SU-DHL-6 (cell line): ENCODE measurements around the gene MAPK8.

Source experiments
- H2AFZ ChIP-seq: fragments of 200-600 bp; sonication (generic); 2 replicates; pipeline ENCODE4 v1.6.1; 2014; ENCODE audit warnings: low read depth, mild to moderate bottlenecking, moderate library complexity, mixed read lengths, antibody characterized with exemption, low read length; ENCODE audit not compliant: severe bottlenecking
- H3F3A ChIP-seq: fragments of 200-600 bp; shearing (Covaris generic); 2 replicates; pipeline ENCODE4 v1.6.0; 2016; ENCODE audit warnings: antibody characterized with exemption, mild to moderate bottlenecking; ENCODE audit not compliant: insufficient read depth
- H3K27ac ChIP-seq: fragments of 200-600 bp; sonication (generic); 2 replicates; pipeline ENCODE4 v1.5.1; 2016; ENCODE audit warnings: low read depth, mild to moderate bottlenecking, low read length, moderate library complexity, mixed read lengths
- H3K27me3 ChIP-seq: fragments of 200-600 bp; sonication (generic), shearing (Covaris generic); 2 replicates; pipeline ENCODE4 v1.6.0; 2014; ENCODE audit warnings: mild to moderate bottlenecking, low read length
- H3K36me3 ChIP-seq: fragments of 200-600 bp; sonication (generic); 2 replicates; pipeline ENCODE4 v1.6.1; 2014; ENCODE audit warnings: mild to moderate bottlenecking, low read length, mixed read lengths
- H3K4me2 ChIP-seq: fragments of 300-600, 200-600 bp; shearing (Covaris generic), sonication (generic); 2 replicates; pipeline ENCODE4 v1.6.0; 2014; ENCODE audit warnings: low read length, low read depth, mild to moderate bottlenecking; ENCODE audit not compliant: poor library complexity, severe bottlenecking
- H3K4me3 ChIP-seq: fragments of 200-600 bp; sonication (generic); 2 replicates; pipeline ENCODE4 v1.5.1; 2014; ENCODE audit warnings: antibody characterized with exemption, low read length, mild to moderate bottlenecking, mixed read lengths; ENCODE audit not compliant: insufficient read depth, poor library complexity, severe bottlenecking
- H3K79me2 ChIP-seq: fragments of 200-600 bp; sonication (generic); 2 replicates; pipeline ENCODE4 v1.6.1; 2014; ENCODE audit warnings: mild to moderate bottlenecking, low read length, moderate library complexity; ENCODE audit not compliant: insufficient read depth
- H3K9ac ChIP-seq: fragments of 200-600 bp; sonication (generic); 2 replicates; pipeline ENCODE4 v1.7.0; 2014; ENCODE audit warnings: mild to moderate bottlenecking, low read length
- H3K9me2 ChIP-seq: fragments of 200-600 bp; sonication (generic); replicated peaks from 2 replicates; pipeline ENCODE4 v1.6.1; 2014; ENCODE audit warnings: low read length; ENCODE audit not compliant: insufficient read depth
- H3K9me3 ChIP-seq: fragments of 200-600 bp; sonication (generic); 2 replicates; pipeline ENCODE4 v1.6.1; 2014; ENCODE audit warnings: low read length, mixed read lengths; ENCODE audit not compliant: insufficient read depth
- H4K20me1 ChIP-seq: fragments of 200-600 bp; sonication (generic); 2 replicates; pipeline ENCODE4 v1.6.1; 2014; ENCODE audit warnings: low read depth, mild to moderate bottlenecking, antibody characterized with exemption, low read length, moderate library complexity, mixed read lengths
- CTCF ChIP-seq: fragments of 200-600 bp; sonication (generic); IDR thresholded peaks from one replicate; pipeline ENCODE4 v1.5.1; 2017; ENCODE audit warnings: antibody characterized with exemption, mild to moderate bottlenecking, low read length, moderate library complexity; ENCODE audit not compliant: insufficient read depth, poor library complexity, severe bottlenecking
- EZH2phosphoT487 ChIP-seq: fragments of 200-600 bp; sonication (generic), shearing (Covaris generic); conservative IDR thresholded peaks from 2 replicates; pipeline ENCODE4 v1.6.1; 2018; ENCODE audit warnings: mild to moderate bottlenecking, antibody characterized with exemption, low read length, moderate library complexity, mixed read lengths

MAPK8 gene

GRCh38 chr10:48389846-48390557 lies 83.5 kb downstream of the MAPK8 start:
- TF ChIP-seq EZH2phosphoT487 (no peak), CTCF (no peak)

GRCh38 chr10:48390558-48390871 lies 84.0 kb downstream of the MAPK8 start:
- Histone ChIP-seq H3K27ac (no peak overlapping the region), H3K9me3 (no peaks in the 10 kb centered on the region), H3K27me3 (no peaks in the 10 kb centered on the region), H2AFZ (no peak overlapping the region), H4K20me1 (0 out of 2 replicates have a peak, but pooled peaks cover 5% of the 10 kb centered on the region), H3K79me2 (no peaks in the 10 kb centered on the region), H3K9ac (no peak overlapping the region), H3K9me2 (no peaks in the 10 kb centered on the region), H3K36me3 (no peaks in the 10 kb centered on the region), H3K4me3 (no peak overlapping the region), H3F3A (no peaks in the 10 kb centered on the region), H3K4me2 (no peak overlapping the region)
- TF ChIP-seq CTCF (no peak), EZH2phosphoT487 (no peak)

More at GRCh38 chr10:48389846-48390557, 83.5 kb downstream of the MAPK8 start:
- 0 out of 2 replicates have a peak, but pooled peaks cover 5% of the 10 kb centered on the region for H4K20me1 ChIP-seq
- no peak overlapping the region for H3K4me2 ChIP-seq
- no peaks in the 10 kb centered on the region for H3K9me2 ChIP-seq
- H3K9ac ChIP-seq = no peak overlapping the region
- no peak overlapping the region for H3K4me3 ChIP-seq
- H3K9me3 ChIP-seq = no peaks in the 10 kb centered on the region
- no peaks in the 10 kb centered on the region for H3K36me3 ChIP-seq
- H3K79me2 ChIP-seq = no peaks in the 10 kb centered on the region
- no peaks in the 10 kb centered on the region for H3F3A ChIP-seq
- H3K27me3 ChIP-seq = no peaks in the 10 kb centered on the region
- no peak overlapping the region for H3K27ac ChIP-seq
- no peak overlapping the region for H2AFZ ChIP-seq

GRCh38 chr10:48390933-48391845 lies 84.7 kb downstream of the MAPK8 start:
- Histone ChIP-seq H3K4me3 (no peak overlapping the region), H2AFZ (no peak overlapping the region), H3K27ac (no peak overlapping the region), H3K9me2 (no peaks in the 10 kb centered on the region), H3K27me3 (no peaks in the 10 kb centered on the region), H3F3A (no peaks in the 10 kb centered on the region), H4K20me1 (peaks cover 10% of the 10 kb centered on the region; the same call in 1 of the 2 replicates), H3K79me2 (no peaks in the 10 kb centered on the region), H3K36me3 (no peaks in the 10 kb centered on the region), H3K9me3 (no peaks in the 10 kb centered on the region), H3K4me2 (no peak overlapping the region), H3K9ac (no peak overlapping the region)
- TF ChIP-seq CTCF (no peak), EZH2phosphoT487 (no peak)
